DND-41 (cell line): ENCODE measurements around the gene TSPEAR.

Source experiments
- ATAC-seq: fragments of 200-7000 bp; cut with Tn5 transposase; 3 replicates; pipeline ENCODE4 v1.9.1; 2021; ENCODE audit warnings: low read depth; ENCODE audit not compliant: insufficient read depth
- DNase-seq: peaks from one replicate; pipeline ENCODE4 v3.0.0-alpha.2; 2020
- H2AFZ ChIP-seq: 2 replicates; pipeline ENCODE4 v1.6.0; 2012; ENCODE audit warnings: low read depth, low read length
- H3K27ac ChIP-seq: 2 replicates; pipeline ENCODE4 v1.5.1; 2012; ENCODE audit warnings: low read length, inconsistent platforms
- H3K27me3 ChIP-seq: fragments of 200-600 bp; sonication (generic); 2 replicates; pipeline ENCODE4 v1.6.0; 2012; ENCODE audit warnings: low read length, mild to moderate bottlenecking, inconsistent platforms; ENCODE audit not compliant: insufficient read depth, poor library complexity
- H3K36me3 ChIP-seq: 2 replicates; pipeline ENCODE4 v1.5.1; 2012; ENCODE audit warnings: low read length, inconsistent platforms; ENCODE audit not compliant: insufficient read depth
- H3K4me1 ChIP-seq: 2 replicates; pipeline ENCODE4 v1.5.1; 2012; ENCODE audit warnings: mild to moderate bottlenecking, low read length; ENCODE audit not compliant: insufficient read depth
- H3K4me2 ChIP-seq: 2 replicates; pipeline ENCODE4 v1.6.0; 2012; ENCODE audit warnings: mild to moderate bottlenecking, moderate library complexity, low read length, inconsistent platforms; ENCODE audit not compliant: insufficient read depth
- H3K4me3 ChIP-seq, 2 experiments: fragments of 200-600 bp in 1 of 2; shearing (Covaris generic) in 1 of 2; 2 replicates each; pipeline ENCODE4 v1.5.1; 2012 to 2016; ENCODE audit warnings: inconsistent platforms in 2 of 2, low read length in 2 of 2, mild to moderate bottlenecking in 2 of 2, low read depth in 1 of 2, moderate library complexity in 1 of 2
- H3K79me2 ChIP-seq: 2 replicates; pipeline ENCODE4 v1.6.0; 2012; ENCODE audit warnings: low read length, inconsistent platforms; ENCODE audit not compliant: insufficient read depth
- H3K9ac ChIP-seq: 2 replicates; pipeline ENCODE4 v1.6.0; 2012; ENCODE audit warnings: low read depth, mild to moderate bottlenecking, inconsistent platforms, low read length, moderate library complexity
- H3K9me3 ChIP-seq: 2 replicates; pipeline ENCODE4 v1.5.1; 2012; ENCODE audit warnings: low read length, moderate library complexity, mild to moderate bottlenecking, inconsistent platforms; ENCODE audit not compliant: insufficient read depth, severe bottlenecking
- H4K20me1 ChIP-seq: 2 replicates; pipeline ENCODE4 v1.6.0; 2012; ENCODE audit warnings: low read length; ENCODE audit not compliant: insufficient read depth
- EZH2 ChIP-seq: IDR thresholded peaks from 3 replicates; pipeline ENCODE4 v1.6.1; 2012; ENCODE audit warnings: borderline replicate concordance, low read depth, mild to moderate bottlenecking, moderate library complexity, low read length, inconsistent platforms; ENCODE audit not compliant: severe bottlenecking
- TF ChIP-seq, protein P1 (sequence below): IDR thresholded peaks from 2 replicates; pipeline ENCODE4 v1.5.1; 2012; ENCODE audit warnings: borderline replicate concordance, low read length, moderate library complexity, mild to moderate bottlenecking; ENCODE audit not compliant: poor library complexity, severe bottlenecking; ENCODE audit errors: extremely low read depth

Gene TSPEAR

GRCh38 chr21:44752671-44753235, 41.4 kb upstream of the TSPEAR start:
- no peak for DNase-seq
- Histone ChIP-seq H3K36me3 (no peaks in the 10 kb centered on the region), H3K4me3 (no peak overlapping the region), H3K27me3 (no peaks in the 10 kb centered on the region), H3K27ac (no peak overlapping the region), H4K20me1 (no peaks in the 10 kb centered on the region), H3K9ac (no peak overlapping the region), H3K9me3 (no peaks in the 10 kb centered on the region), H3K79me2 (no peaks in the 10 kb centered on the region), H2AFZ (no peak overlapping the region), H3K4me1 (no peaks in the 10 kb centered on the region), H3K4me2 (no peak overlapping the region)
- TF ChIP-seq EZH2 = no peak
- TF ChIP-seq, protein P1, sequence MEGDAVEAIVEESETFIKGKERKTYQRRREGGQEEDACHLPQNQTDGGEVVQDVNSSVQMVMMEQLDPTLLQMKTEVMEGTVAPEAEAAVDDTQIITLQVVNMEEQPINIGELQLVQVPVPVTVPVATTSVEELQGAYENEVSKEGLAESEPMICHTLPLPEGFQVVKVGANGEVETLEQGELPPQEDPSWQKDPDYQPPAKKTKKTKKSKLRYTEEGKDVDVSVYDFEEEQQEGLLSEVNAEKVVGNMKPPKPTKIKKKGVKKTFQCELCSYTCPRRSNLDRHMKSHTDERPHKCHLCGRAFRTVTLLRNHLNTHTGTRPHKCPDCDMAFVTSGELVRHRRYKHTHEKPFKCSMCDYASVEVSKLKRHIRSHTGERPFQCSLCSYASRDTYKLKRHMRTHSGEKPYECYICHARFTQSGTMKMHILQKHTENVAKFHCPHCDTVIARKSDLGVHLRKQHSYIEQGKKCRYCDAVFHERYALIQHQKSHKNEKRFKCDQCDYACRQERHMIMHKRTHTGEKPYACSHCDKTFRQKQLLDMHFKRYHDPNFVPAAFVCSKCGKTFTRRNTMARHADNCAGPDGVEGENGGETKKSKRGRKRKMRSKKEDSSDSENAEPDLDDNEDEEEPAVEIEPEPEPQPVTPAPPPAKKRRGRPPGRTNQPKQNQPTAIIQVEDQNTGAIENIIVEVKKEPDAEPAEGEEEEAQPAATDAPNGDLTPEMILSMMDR = no peak
- ATAC-seq = no peak

- no peaks in the 10 kb centered on the region for H3K27me3 ChIP-seq
- H3K36me3 ChIP-seq = no peaks in the 10 kb centered on the region
- no peak overlapping the region for H3K4me3 ChIP-seq
- H3K9ac ChIP-seq = no peak overlapping the region
- H2AFZ ChIP-seq = no peak overlapping the region
- no peak overlapping the region for H3K4me2 ChIP-seq
- H3K9me3 ChIP-seq = no peaks in the 10 kb centered on the region
- ATAC-seq (no peak), DNase-seq (no peak)
- H4K20me1 ChIP-seq = no peaks in the 10 kb centered on the region
- no peaks in the 10 kb centered on the region for H3K4me1 ChIP-seq
- TF ChIP-seq EZH2 = no peak
- TF ChIP-seq, protein P1 = no peak
- H3K27ac ChIP-seq = no peak overlapping the region
- H3K79me2 ChIP-seq = no peaks in the 10 kb centered on the region
These were observed 40.6 kb upstream of the TSPEAR start for GRCh38 chr21:44751799-44752636.

DNA sequence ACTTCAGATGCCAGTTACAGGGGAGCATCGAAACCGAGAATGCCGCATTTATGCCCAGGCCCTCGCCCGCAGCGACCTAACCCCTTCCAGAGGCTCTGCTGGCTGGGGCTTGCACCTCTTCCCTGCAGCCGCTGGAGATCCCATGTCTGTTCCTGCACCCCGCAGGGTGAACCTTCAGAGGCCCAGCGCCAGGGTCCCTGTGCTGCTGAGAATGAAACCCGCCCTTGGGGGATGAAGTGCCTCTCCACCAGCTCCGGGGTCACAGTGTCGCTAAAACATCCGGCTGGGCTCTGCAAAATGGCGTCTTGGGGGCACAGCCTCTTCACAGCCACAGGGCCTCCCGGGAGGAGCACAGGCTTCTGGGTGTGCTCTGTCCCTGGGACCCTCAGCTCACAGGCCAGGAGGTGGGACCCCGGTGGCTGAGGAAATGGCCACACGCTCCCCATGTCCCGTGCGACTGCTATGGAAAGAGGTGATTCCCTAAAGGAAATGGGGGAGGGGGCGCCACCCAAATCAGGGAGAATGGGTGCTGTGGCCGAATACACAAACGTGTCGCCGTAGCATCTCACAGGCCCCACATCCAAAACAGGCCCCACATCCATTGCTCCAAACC, 39.9 kb upstream of the TSPEAR start:
- Histone ChIP-seq H2AFZ (no peak overlapping the region), H3K4me2 (no peak overlapping the region), H3K27me3 (no peaks in the 10 kb centered on the region), H3K27ac (no peak overlapping the region), H3K9ac (no peak overlapping the region), H4K20me1 (no peaks in the 10 kb centered on the region), H3K36me3 (no peaks in the 10 kb centered on the region), H3K9me3 (no peaks in the 10 kb centered on the region), H3K79me2 (no peaks in the 10 kb centered on the region), H3K4me3 (no peak overlapping the region), H3K4me1 (no peaks in the 10 kb centered on the region)
- ATAC-seq = no peak
- DNase-seq = no peak
- TF ChIP-seq, protein P1 = no peak
- no peak for TF ChIP-seq EZH2
